Uterus (tissue), 2 donors: ENCODE measurements around the gene CASZ1.

Experiments used
- CTCF ChIP-seq, 4 experiments: fragments of 200-600 bp in 2 of 4; fragments of 450-650 bp in 2 of 4; sonication (generic) in 2 of 4; IDR thresholded peaks; one replicate each; pipeline ENCODE4 v1.5.1; 2016 to 2019; ENCODE audit warnings: antibody characterized with exemption in 4 of 4, mild to moderate bottlenecking in 2 of 4, moderate library complexity in 1 of 4
- POLR2A ChIP-seq, 2 donors: fragments of 450-650 bp; IDR thresholded peaks; one replicate each; pipeline ENCODE4 v1.6.1; 2016; ENCODE audit warnings: antibody characterized with exemption in 2 of 2, mild to moderate bottlenecking in 1 of 2, moderate library complexity in 1 of 2

GRCh38 chr1:10706376-10706913 is 90.0 kb downstream of the CASZ1 start:
- no peak for TF ChIP-seq CTCF (IDR thresholded peaks at IDR 0.05)
- TF ChIP-seq POLR2A (IDR thresholded peaks at IDR 0.05), result no peak
